H1 (cell line): ENCODE measurements around the gene ASCC2. TPM values are rescaled to one million over a fixed set of nuclear protein-coding genes. Genes with fewer than 3 reads are reported as not detected.

Experiments used
- CTCF ChIA-PET: fragments of 300-600 bp; sonication (Branson Sonifier 250); formaldehyde crosslinking; loops from one replicate; lab custom pipeline; 2021; ENCODE audit not compliant: partially characterized antibody; lab: Charles Lee
- POLR2A ChIA-PET: fragments of 300-600 bp; sonication (Branson Sonifier 250); formaldehyde crosslinking; loops from one replicate; lab custom pipeline; 2021; ENCODE audit warnings: inconsistent platforms; ENCODE audit not compliant: partially characterized antibody; lab: Charles Lee
- DNase-seq, 2 experiments: peaks; one replicate each; pipeline versions ENCODE4 v3.0.0 to v3.0.0-alpha.2; 2010 to 2022; ENCODE audit warnings: low spot score in 2 of 2, low read depth in 1 of 2, mixed read lengths in 1 of 2
- FAIRE-seq: peaks from 2 replicates; lab custom pipeline; 2011; peaks lifted over from hg19 to GRCh38; lab: Jason Lieb, UNC
- H2AFZ ChIP-seq: 2 replicates; pipeline ENCODE4 v1.8.1; 2012; ENCODE audit warnings: low read length, inconsistent platforms
- H2AK5ac ChIP-seq: 2 replicates; pipeline ENCODE4 v1.6.1; 2013; ENCODE audit warnings: low read depth, low read length
- H2BK120ac ChIP-seq: replicated peaks from 2 replicates; pipeline ENCODE3; 2013; ENCODE audit warnings: low read depth, low read length, inconsistent platforms
- H2BK12ac ChIP-seq: 2 replicates; pipeline ENCODE4 v1.6.1; 2013; ENCODE audit warnings: low read depth, low read length
- H2BK15ac ChIP-seq: 2 replicates; pipeline ENCODE4 v1.6.1; 2013; ENCODE audit warnings: low read length
- H2BK20ac ChIP-seq: 2 replicates; pipeline ENCODE4 v1.6.1; 2013; ENCODE audit warnings: low read length
- H2BK5ac ChIP-seq: 2 replicates; pipeline ENCODE4 v1.6.1; 2013; ENCODE audit warnings: low read depth, low read length
- H3K14ac ChIP-seq: 2 replicates; pipeline ENCODE4 v1.6.1; 2013; ENCODE audit warnings: inconsistent platforms; ENCODE audit not compliant: insufficient read length
- H3K18ac ChIP-seq: 2 replicates; pipeline ENCODE4 v1.6.1; 2013; ENCODE audit warnings: low read length; ENCODE audit errors: extremely low read depth
- H3K23ac ChIP-seq: 2 replicates; pipeline ENCODE4 v1.6.1; 2013; ENCODE audit warnings: inconsistent platforms; ENCODE audit not compliant: insufficient read length
- H3K23me2 ChIP-seq: 2 replicates; pipeline ENCODE4 v1.6.1; 2013; ENCODE audit warnings: low read depth, low read length
- H3K27ac ChIP-seq: 2 replicates; pipeline ENCODE4 v1.6.1; 2011; ENCODE audit warnings: low read depth, low read length, inconsistent platforms
- H3K27me3 ChIP-seq, 4 experiments: replicated peaks in 1 of 4; 1 replicate in 1 of 4; 2 replicates in 3 of 4; pipeline versions ENCODE4 v1.6.1 to v1.8.1; 2011 to 2013; ENCODE audit warnings: low read length in 3 of 4, mild to moderate bottlenecking in 3 of 4, inconsistent platforms in 2 of 4, mixed read lengths in 2 of 4, moderate library complexity in 1 of 4; ENCODE audit not compliant: control insufficient read depth in 3 of 4, insufficient read depth in 3 of 4; ENCODE audit errors: extremely low read depth in 1 of 4
- H3K36me3 ChIP-seq, 4 experiments: 2 replicates each; pipeline versions ENCODE4 v1.6.1 to v1.8.1; 2011 to 2013; ENCODE audit warnings: mild to moderate bottlenecking in 4 of 4, low read length in 3 of 4, moderate library complexity in 2 of 4, control low read depth in 1 of 4, inconsistent platforms in 1 of 4; ENCODE audit not compliant: insufficient read depth in 4 of 4, control insufficient read depth in 2 of 4
- H3K4ac ChIP-seq: replicated peaks from 2 replicates; pipeline ENCODE3; 2013; ENCODE audit warnings: low read length, low read depth, mixed read lengths, inconsistent platforms; ENCODE audit not compliant: insufficient read length
- H3K4me1 ChIP-seq, 4 experiments: replicated peaks in 1 of 4; 1 replicate in 1 of 4; 2 replicates in 3 of 4; pipeline versions ENCODE4 v1.6.1 to v1.8.1; 2011 to 2013; ENCODE audit warnings: low read length in 3 of 4, inconsistent platforms in 2 of 4, mixed read lengths in 1 of 4; ENCODE audit not compliant: insufficient read depth in 4 of 4, control insufficient read depth in 3 of 4
- H3K4me2 ChIP-seq, 2 experiments: 2 replicates each; pipeline versions ENCODE4 v1.6.1 to v1.8.1; 2011 to 2013; ENCODE audit warnings: low read depth in 2 of 2, low read length in 2 of 2, control low read depth in 1 of 2, inconsistent platforms in 1 of 2, mild to moderate bottlenecking in 1 of 2; ENCODE audit not compliant: insufficient read depth in 1 of 2
- H3K4me3 ChIP-seq, 4 experiments: fragments of 200-600, 300-600 bp in 1 of 4; sonication (generic), shearing (Covaris generic), sonication (Bioruptor Twin) in 1 of 4; 2 replicates each; pipeline versions ENCODE4 v1.5.1 to v1.8.1; 2011 to 2016; ENCODE audit warnings: low read length in 4 of 4, low read depth in 3 of 4, control low read depth in 2 of 4, inconsistent platforms in 2 of 4, mild to moderate bottlenecking in 2 of 4, mixed read lengths in 1 of 4, moderate library complexity in 1 of 4; ENCODE audit not compliant: insufficient read depth in 2 of 4; ENCODE audit errors: extremely low read depth in 1 of 4
- H3K56ac ChIP-seq: replicated peaks from 2 replicates; pipeline ENCODE3; 2013; ENCODE audit warnings: low read depth, mild to moderate bottlenecking, mixed read lengths, low read length, inconsistent platforms; ENCODE audit not compliant: insufficient read length
- H3K79me1 ChIP-seq: 2 replicates; pipeline ENCODE4 v1.6.1; 2013; ENCODE audit warnings: low read depth, low read length, control low read depth
- H3K79me2 ChIP-seq, 2 experiments: 2 replicates each; pipeline versions ENCODE4 v1.6.1 to v1.8.1; 2012 to 2013; ENCODE audit warnings: low read length in 2 of 2, mild to moderate bottlenecking in 2 of 2, inconsistent platforms in 1 of 2; ENCODE audit not compliant: insufficient read depth in 2 of 2, control insufficient read depth in 1 of 2
- H3K9ac ChIP-seq, 4 experiments: replicated peaks in 1 of 4; 1 replicate in 1 of 4; 2 replicates in 3 of 4; pipeline versions ENCODE4 v1.6.1 to v1.8.1; 2011 to 2013; ENCODE audit warnings: low read depth in 3 of 4, low read length in 3 of 4, control low read depth in 2 of 4, mild to moderate bottlenecking in 2 of 4, moderate library complexity in 2 of 4, inconsistent platforms in 1 of 4; ENCODE audit errors: extremely low read depth in 1 of 4
- H3K9me3 ChIP-seq, 2 experiments: 2 replicates each; pipeline versions ENCODE4 v1.6.1 to v1.8.1; 2012 to 2013; ENCODE audit warnings: mild to moderate bottlenecking in 2 of 2, moderate library complexity in 2 of 2, control low read depth in 1 of 2, inconsistent platforms in 1 of 2, low read depth in 1 of 2, low read length in 1 of 2, mixed read lengths in 1 of 2; ENCODE audit not compliant: insufficient read depth in 2 of 2
- H4K20me1 ChIP-seq, 2 experiments: replicated peaks in 1 of 2; 2 replicates each; pipeline versions ENCODE3 to v1.8.1; 2011 to 2013; ENCODE audit warnings: inconsistent platforms in 2 of 2, low read length in 2 of 2, mild to moderate bottlenecking in 1 of 2; ENCODE audit not compliant: insufficient read depth in 2 of 2, control insufficient read depth in 1 of 2
- H4K5ac ChIP-seq: 2 replicates; pipeline ENCODE4 v1.6.1; 2013; ENCODE audit warnings: low read length, low read depth, mixed read lengths, inconsistent platforms; ENCODE audit not compliant: insufficient read length
- H4K8ac ChIP-seq: 2 replicates; pipeline ENCODE4 v1.8.0; 2013; ENCODE audit warnings: mild to moderate bottlenecking, moderate library complexity, low read length, inconsistent platforms; ENCODE audit not compliant: insufficient read depth; ENCODE audit errors: extremely low read depth
- H4K91ac ChIP-seq: replicated peaks from 2 replicates; pipeline ENCODE3; 2013; ENCODE audit warnings: low read length, mixed read lengths, inconsistent platforms; ENCODE audit not compliant: insufficient read length
- CHD1 ChIP-seq: IDR thresholded peaks from 2 replicates; pipeline ENCODE4 v1.6.1; 2012; ENCODE audit warnings: low read depth, low read length, improper control_type of control experiment
- GABPA ChIP-seq: IDR thresholded peaks from 2 replicates; pipeline ENCODE4 v1.6.1; 2011; ENCODE audit warnings: mild to moderate bottlenecking, low read length, moderate library complexity, borderline replicate concordance; ENCODE audit not compliant: insufficient read depth
- GTF2F1 ChIP-seq: IDR thresholded peaks from 2 replicates; pipeline ENCODE4 v1.6.1; 2012; ENCODE audit warnings: low read depth, low read length, improper control_type of control experiment, borderline replicate concordance
- KDM1A ChIP-seq: fragments of 200-600, 300-600 bp; sonication (generic); IDR thresholded peaks from 2 replicates; pipeline ENCODE4 v1.7.1; 2016; ENCODE audit warnings: mild to moderate bottlenecking, low read length, borderline replicate concordance
- SIRT6 ChIP-seq: IDR thresholded peaks from one replicate; pipeline ENCODE4 v1.7.1; 2012; ENCODE audit warnings: low read length, inconsistent platforms
- WGBS, 2 experiments: shearing (Covaris generic) in 1 of 2; methylation state at CpG; one replicate each; pipeline versions ENCODE4 v1.1.6 to v1.1.7; 2013 to 2015; ENCODE audit warnings: low lambda C conversion rate in 2 of 2, mixed read lengths in 2 of 2, inconsistent platforms in 1 of 2, low coverage in 1 of 2, missing lambda C conversion rate in 1 of 2; ENCODE audit not compliant: insufficient replicate concordance in 2 of 2, insufficient coverage in 1 of 2, insufficient read length in 1 of 2; ENCODE audit errors: extremely low coverage in 1 of 2, missing lambda C conversion rate in 1 of 2; 5-methylcytosine and 5-hydroxymethylcytosine counted together
- polyA plus RNA-seq, 7 experiments: library from polyadenylated mRNA; depleted of rRNA in 3 of 7; stranded (reverse) in 5 of 7; unstranded in 2 of 7; fragments of >200 nt in 5 of 7; fragments of 200-250 nt in 2 of 7; gene quantifications; 1 replicate in 5 of 7; 2 replicates in 1 of 7; 4 replicates in 1 of 7; pipeline versions ENCODE4 v1.2.1 to v1.2.3, GENCODE V29; 2011 to 2013; ENCODE audit warnings: missing spikeins in 2 of 7, mixed read lengths in 2 of 7
- total RNA-seq: library from RNA; stranded (reverse); fragmentation: NEBNext Ultra II Directional; extraction: Animal tissue kit (Norgen Biotek cat#: 25700); gene quantifications from 2 replicates; pipeline ENCODE4 v1.2.1, GENCODE V29; 2021
- TF ChIP-seq, protein P1 (sequence below): IDR thresholded peaks from 2 replicates; pipeline ENCODE4 v1.6.1; 2011; ENCODE audit warnings: low read length, improper control_type of control experiment

Gene ASCC2
- total and polyA plus RNA-seq, 2 of the 8 experiments (the other 6 are each of a cell fraction or from before 2014, with no cell fraction given), result 35.0 to 35.8 TPM

DNA sequence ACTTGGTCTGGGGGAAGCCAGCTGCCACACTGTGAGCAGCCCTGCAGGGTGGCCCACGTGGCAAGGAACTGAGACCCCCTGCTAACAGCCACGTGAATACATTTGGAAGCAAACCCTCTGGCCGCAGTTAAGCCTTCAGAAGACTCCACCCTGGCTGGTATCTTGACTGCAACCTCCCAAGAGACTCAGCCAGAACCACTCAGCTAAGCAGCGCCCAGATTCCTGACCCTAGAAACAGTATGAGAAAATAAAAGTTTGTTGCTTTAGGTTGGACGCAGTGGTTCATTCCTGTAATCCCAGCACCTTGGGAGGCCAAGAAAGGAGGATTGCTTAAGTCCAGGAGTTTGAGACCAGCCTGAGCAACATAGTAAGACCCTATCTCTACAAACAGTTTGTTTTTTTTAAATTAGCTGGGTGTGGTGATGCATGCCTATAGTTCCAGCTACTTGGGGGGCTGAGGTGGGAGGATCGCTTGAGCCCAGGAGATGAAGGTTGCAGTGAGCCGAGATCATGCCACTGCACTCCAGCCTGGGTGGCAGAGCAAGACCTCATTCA is 79.9 kb downstream of the ASCC2 start:
- no peak overlapping the region for H2AK5ac ChIP-seq
- H3K18ac ChIP-seq, result no peak overlapping the region
- no peak overlapping the region for H2BK12ac ChIP-seq
- no peak overlapping the region for H2BK120ac ChIP-seq
- H3K79me2 ChIP-seq, result no peaks in the 10 kb centered on the region
- H3K79me1 ChIP-seq, result no peaks in the 10 kb centered on the region
- no peak overlapping the region for H3K4me3 ChIP-seq
- peaks cover 0 to 2% (median 0%) of the 10 kb centered on the region in 4 experiments; a peak in 1 of 7 replicates for H3K4me1 ChIP-seq
- FAIRE-seq, result no peak
- no peak overlapping the region for H3K4me2 ChIP-seq
- no peaks in the 10 kb centered on the region for H3K9me3 ChIP-seq
- no peak overlapping the region for H4K91ac ChIP-seq
- H3K27ac ChIP-seq, result no peak overlapping the region
- no peak overlapping the region for H4K8ac ChIP-seq
- no peak for DNase-seq
- H3K14ac ChIP-seq, result no peak overlapping the region
- no peak overlapping the region for H3K56ac ChIP-seq
- 80% methylated on average over 7 of the region's 7 CpGs; no CpG with 5 or more reads in 1 of the 2 experiments for WGBS, 2 experiments
- no peak overlapping the region for H4K5ac ChIP-seq
- ChIA-PET CTCF (no interaction called here), POLR2A (interaction anchor here (0.9 to 1.3 kb wide), 2 partner anchors 8 to 18 kb away, joined by 4 to 6 read pairs; partner anchors contain the start of gene ZMAT5)
- no peak overlapping the region for H3K4ac ChIP-seq
- no peaks in the 10 kb centered on the region for H3K27me3 ChIP-seq
- no peaks in the 10 kb centered on the region for H3K36me3 ChIP-seq
- no peak overlapping the region for H2BK15ac ChIP-seq
- no peak overlapping the region for H3K9ac ChIP-seq
- no peaks in the 10 kb centered on the region for H4K20me1 ChIP-seq
- H3K23ac ChIP-seq, result no peak overlapping the region
- no peak overlapping the region for H2BK20ac ChIP-seq
- TF ChIP-seq CHD1 (no peak), GTF2F1 (no peak), KDM1A (no peak), GABPA (no peak), SIRT6 (no peak)
- TF ChIP-seq, protein P1, sequence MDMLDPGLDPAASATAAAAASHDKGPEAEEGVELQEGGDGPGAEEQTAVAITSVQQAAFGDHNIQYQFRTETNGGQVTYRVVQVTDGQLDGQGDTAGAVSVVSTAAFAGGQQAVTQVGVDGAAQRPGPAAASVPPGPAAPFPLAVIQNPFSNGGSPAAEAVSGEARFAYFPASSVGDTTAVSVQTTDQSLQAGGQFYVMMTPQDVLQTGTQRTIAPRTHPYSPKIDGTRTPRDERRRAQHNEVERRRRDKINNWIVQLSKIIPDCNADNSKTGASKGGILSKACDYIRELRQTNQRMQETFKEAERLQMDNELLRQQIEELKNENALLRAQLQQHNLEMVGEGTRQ, result no peak
- H3K23me2 ChIP-seq, result no peaks in the 10 kb centered on the region
- H2AFZ ChIP-seq, result no peak overlapping the region
- no peak overlapping the region for H2BK5ac ChIP-seq
